ENCODE data around the gene CREB3.

Gene CREB3

DNA sequence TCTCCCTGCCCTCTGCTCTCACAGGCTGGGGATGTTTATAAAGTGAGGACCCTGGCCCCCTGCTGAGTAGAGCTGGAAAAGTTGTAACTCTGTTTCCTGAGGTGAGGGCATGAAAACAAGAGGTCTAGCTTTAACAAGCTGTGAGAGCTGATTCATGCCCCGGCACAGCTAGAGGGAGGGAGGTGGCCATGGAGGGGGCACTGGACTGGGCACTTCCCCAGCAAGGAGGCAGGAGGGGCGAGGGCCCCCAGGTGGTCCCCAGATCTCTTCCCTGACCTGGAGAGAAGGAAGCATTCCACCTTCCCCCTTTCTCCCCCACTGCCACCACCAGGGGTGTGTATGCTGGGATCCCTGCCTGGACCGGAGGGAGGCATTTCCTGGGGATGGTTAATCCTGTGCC, 21.8 kb downstream of the CREB3 start, which contains the start of gene MSMP:
Gene MSMP (minus strand): TSS at position 13 of the 400 bp plus-strand sequence. CDS start 147 bp downstream, outside the sequence.
- no peak within 1 kb of the TSS for H3K4me3 ChIP-seq
- DNase-seq (ENCODE audit: low spot score), result no peak
- TF ChIP-seq, protein P1, sequence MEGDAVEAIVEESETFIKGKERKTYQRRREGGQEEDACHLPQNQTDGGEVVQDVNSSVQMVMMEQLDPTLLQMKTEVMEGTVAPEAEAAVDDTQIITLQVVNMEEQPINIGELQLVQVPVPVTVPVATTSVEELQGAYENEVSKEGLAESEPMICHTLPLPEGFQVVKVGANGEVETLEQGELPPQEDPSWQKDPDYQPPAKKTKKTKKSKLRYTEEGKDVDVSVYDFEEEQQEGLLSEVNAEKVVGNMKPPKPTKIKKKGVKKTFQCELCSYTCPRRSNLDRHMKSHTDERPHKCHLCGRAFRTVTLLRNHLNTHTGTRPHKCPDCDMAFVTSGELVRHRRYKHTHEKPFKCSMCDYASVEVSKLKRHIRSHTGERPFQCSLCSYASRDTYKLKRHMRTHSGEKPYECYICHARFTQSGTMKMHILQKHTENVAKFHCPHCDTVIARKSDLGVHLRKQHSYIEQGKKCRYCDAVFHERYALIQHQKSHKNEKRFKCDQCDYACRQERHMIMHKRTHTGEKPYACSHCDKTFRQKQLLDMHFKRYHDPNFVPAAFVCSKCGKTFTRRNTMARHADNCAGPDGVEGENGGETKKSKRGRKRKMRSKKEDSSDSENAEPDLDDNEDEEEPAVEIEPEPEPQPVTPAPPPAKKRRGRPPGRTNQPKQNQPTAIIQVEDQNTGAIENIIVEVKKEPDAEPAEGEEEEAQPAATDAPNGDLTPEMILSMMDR (IDR thresholded peaks at IDR 0.05), result no peak
- no peak within 1 kb of the TSS for H3K27ac ChIP-seq

DNA sequence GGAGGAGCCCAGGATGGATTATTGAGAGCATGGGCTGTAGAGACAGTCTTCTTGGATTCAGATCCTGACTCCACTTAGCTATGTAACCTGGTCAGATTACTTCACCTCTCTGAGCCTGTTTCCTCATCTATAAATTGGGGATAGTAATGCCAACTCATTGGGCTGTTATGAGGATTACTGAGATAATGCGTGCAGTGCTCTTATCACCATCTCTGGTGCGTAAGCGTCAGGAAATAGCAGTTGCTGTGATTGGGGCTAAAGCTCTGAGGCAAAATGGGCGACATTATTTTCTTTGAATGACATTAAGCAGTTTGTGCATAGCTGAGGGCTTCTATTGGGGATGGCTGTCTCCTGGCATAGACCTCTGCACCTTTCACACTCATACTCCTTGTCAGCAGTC, 22.6 kb downstream of the CREB3 start:
- TF ChIP-seq, protein P1 (IDR thresholded peaks at IDR 0.05), result no peak
- DNase-seq (ENCODE audit: low spot score), result no peak
- Histone ChIP-seq H3K27ac (no peak overlapping the region), H3K4me3 (no peak overlapping the region)

DNA sequence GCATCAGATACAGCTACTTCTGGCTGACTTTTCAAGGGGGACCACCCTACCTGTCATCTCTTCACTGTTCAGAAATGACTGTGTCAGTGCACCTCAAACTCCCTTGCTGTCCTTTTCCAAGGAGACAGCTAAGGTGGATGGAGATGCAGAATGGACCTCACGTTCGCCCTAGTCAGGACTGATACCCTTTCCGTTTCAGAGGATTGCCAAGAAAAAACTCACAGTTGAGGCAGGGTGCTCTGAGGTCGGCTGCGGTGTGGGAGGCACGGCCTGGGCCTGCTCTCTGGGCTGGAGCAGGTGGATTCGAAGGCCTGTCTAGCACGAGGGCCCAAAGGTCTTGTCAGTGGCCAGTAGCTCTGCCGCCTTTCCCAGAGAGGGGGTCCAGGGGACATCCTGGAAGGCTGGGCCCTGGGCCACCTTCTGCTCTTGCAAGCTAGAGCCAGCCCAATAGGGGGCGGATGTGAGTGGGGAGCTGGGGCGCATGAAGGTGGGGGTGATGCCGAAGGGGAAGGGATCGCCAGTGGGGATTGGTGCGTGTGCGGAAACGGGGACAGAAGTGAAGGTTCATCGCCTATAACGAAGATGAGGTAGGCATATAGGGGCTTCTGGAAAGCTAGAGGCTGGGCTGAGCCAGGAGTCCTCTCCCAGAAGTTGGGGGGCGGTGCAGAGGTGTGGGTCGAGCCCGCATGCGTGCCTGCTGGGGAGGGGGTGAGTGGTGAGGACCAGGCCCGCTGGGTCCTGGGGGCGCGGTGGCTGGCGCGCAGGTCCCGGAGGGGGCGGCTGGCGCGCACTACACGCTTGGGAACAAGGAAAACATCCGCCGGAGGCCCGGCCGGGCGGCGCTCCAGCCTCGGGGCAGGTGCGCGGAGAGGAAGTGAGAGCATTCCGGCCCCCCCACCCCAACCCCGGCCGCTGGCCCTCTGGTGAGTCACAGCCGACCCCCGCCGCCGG, 24.1 kb downstream of the CREB3 start:
- TF ChIP-seq, protein P1 (IDR thresholded peaks at IDR 0.05), result peak; percentile 66
- DNase-seq (ENCODE audit: low spot score), result no peak

DNA sequence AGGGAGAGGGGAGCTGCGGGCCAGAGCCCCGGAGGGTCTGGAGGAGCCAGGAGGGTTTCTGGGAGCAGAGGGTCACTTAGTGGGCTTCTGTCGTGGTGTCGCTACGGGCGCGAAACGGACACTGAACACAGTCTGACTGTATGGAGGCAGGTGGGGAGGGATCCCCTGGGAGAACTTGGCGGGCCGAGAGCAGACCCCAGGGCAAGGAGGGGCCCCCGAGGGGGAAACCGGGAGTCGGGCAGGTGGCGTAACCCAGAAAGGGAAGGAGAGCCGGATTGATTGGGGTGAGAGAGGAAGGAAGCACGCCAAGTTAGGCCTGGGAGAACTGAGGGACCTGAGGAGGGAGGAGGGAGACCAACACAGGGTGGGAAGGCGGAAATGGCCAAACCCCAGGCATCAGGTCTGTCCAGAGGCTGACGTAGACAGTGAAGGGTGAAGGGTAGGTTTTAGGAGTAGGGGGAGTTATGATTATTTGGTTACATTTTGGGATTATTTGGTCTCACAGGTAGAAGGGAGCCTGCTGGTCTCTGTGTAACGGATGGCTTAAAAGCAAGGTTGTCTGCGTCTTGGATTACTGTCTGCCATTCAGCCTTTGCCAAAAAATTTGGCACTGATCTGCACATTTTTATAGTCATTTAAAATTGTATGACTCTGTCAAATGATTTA, 24.9 kb downstream of the CREB3 start:
- Histone ChIP-seq H3K4me3 (peak overlapping the region; percentile 77), H3K27ac (peak overlapping the region; percentile 86 to 93)
- DNase-seq (ENCODE audit: low spot score), result no peak
- TF ChIP-seq, protein P1 (IDR thresholded peaks at IDR 0.05), result no peak

More for the DNA sequence above, 24.1 kb downstream of the CREB3 start:
- Histone ChIP-seq H3K4me3 (peak overlapping the region; percentile 77), H3K27ac (peak overlapping the region; percentile 86 to 93)

DNA sequence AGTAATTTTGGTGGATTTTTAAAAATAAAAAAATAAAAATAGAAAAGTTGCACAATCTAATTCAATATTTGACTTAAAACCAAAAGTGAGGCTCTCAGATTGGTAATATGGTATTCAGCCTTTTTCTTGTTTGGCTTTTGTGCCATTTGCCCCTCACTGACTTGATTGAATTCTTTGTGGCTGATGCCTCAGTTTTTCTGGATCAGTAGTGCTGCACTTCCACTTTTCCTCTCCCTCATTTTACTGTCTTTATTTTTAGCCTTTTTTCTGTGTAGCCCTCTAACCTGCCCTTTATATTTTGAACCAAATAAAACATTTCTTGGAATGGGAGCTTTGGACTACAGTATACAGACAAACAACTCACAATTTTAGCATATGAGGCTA, 25.4 kb downstream of the CREB3 start:
- DNase-seq (ENCODE audit: low spot score), result no peak
- peak overlapping the region; percentile 86 to 93 for H3K27ac ChIP-seq
- TF ChIP-seq, protein P1 (IDR thresholded peaks at IDR 0.05), result no peak
- no peak overlapping the region for H3K4me3 ChIP-seq

DNA sequence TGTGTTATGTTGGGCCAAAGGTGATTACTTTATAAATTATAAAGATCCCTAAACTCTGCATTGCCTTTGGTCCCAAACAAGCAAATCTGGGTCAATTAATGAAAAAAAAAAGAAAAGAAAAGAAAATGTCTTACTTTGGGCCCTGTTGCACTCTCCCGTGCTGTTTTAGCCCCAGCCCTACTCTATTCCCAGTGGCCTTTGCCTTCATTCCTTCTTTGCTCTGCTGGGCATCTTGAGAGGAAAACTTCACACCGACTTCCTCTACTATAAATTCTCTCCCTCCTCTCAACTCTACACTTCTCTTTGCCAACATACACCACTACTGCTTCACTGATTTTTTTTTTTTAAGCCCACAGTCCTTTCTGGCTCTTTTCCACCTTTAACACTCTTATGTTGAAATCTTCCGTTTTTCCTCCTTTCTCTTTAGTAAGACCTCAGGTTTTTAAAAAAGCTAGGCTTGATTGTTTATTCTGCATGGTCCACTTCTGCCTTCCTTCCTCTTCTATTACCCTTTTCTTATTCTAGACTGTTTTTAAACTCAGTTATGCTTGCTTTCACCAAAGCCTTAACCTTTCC, 26.1 kb downstream of the CREB3 start:
- Histone ChIP-seq H3K27ac (peak overlapping the region; percentile 86 to 93), H3K4me3 (no peak overlapping the region)
- DNase-seq (ENCODE audit: low spot score), result no peak
- TF ChIP-seq, protein P1 (IDR thresholded peaks at IDR 0.05), result no peak
